GM21786 (cell line): Measurements from ENCODE around the gene GALNS.
"Not testable (repeated sequence)": the region's sequence is repeated elsewhere in the genome, so short reads cannot be mapped to it uniquely, and the experiment has no call there.

ENCODE experiments used
- ATAC-seq: cut with Tn5 transposase; IDR thresholded peaks from one replicate; pipeline ENCODE4 v1.9.1; 2021; ENCODE audit not compliant: unreplicated experiment

The GALNS gene

DNA sequence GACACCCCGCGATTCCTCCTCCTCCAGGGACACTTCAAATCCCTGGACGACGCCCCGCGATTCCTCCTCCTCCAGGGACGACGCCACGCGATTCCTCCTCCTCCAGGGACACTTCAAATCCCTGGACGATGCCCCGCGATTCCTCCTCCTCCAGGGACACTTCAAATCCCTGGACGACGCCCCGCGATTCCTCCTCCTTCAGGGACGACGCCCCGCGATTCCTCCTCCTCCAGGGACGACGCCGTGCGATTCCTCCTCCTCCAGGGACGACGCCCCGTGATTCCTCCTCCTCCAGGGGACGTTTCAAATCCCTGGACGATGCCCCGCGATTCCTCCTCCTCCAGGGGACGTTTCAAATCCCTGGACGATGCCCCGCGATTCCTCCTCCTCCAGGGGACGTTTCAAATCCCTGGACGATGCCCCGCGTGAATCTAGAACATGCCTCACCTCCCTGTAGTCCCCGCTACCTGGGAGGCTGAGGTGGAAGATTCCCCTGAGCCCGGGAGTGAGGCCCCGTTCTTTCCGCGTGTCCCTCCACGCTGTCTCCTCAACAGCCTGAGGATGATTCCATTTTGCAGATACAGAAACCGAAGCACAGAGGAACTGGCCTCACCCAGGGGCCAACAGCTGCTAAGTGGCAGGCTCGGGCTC, 33.1 kb upstream of the GALNS start:
- ATAC-seq = not testable (repeated sequence)

DNA sequence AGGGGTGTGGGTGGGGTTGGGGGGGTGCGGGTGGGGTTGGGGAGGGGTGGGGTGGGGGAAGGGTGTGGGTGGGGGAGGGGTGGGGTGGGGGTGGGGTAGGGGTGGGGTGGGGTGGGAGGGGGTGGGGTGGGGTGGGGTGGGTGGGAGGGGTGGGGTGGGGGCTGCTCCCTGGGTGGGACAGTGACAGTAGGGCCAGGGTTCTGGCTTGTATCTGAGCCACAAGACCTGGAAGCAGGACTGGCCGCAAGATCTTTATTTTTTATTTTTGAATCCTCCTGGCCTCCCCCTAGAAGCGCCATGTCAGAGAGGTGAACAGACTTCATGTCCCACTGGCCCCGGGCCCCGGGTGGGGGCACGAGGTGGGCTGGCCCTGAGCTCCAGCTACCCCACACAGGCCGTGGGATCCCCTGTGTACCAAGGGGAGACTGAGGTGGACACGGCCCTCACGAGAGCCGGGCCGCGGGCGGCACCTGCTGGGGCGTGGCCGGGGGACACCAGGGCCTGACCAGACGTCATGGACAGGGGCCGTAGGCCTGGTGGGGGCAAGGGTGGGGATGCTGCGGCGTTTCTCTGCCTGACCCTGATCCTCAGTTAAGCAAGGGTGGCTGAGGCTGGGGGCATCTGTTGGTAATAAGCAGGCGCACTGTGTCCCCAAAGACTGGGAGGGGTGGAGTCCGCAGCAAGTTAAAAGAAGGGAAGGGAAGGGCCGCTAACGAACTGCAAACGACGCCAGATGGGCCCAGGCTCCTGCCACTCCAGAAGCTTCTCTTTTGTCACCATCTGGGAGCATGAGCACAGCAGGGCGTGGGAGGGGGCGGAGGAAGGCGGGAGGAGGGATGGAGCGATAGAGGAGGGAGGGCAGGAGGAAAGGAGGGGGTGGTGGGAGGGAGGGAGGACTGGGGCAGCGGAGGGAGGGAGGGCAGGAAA, 32.0 kb upstream of the GALNS start:
- ATAC-seq = no peak

DNA sequence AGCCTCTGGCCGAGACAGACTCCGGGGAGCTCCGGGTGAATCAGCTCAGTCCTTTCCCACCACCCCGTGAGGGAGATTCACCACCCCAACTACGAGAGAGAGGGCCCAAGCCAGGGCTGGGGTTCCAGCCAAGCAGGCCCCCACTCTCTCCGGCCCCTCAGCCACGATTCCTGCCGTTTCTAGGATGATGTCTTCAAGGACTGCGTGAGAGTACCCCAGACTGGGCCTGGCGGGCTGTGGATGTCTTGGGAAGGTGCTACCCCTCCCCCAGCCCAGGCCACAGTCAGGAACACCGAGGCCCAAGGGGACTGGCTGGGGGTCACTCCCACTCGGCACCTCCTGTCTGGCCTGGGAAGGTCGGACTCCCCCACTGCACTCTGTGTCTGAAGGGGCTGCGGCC, 31.3 kb upstream of the GALNS start:
- no peak for ATAC-seq

DNA sequence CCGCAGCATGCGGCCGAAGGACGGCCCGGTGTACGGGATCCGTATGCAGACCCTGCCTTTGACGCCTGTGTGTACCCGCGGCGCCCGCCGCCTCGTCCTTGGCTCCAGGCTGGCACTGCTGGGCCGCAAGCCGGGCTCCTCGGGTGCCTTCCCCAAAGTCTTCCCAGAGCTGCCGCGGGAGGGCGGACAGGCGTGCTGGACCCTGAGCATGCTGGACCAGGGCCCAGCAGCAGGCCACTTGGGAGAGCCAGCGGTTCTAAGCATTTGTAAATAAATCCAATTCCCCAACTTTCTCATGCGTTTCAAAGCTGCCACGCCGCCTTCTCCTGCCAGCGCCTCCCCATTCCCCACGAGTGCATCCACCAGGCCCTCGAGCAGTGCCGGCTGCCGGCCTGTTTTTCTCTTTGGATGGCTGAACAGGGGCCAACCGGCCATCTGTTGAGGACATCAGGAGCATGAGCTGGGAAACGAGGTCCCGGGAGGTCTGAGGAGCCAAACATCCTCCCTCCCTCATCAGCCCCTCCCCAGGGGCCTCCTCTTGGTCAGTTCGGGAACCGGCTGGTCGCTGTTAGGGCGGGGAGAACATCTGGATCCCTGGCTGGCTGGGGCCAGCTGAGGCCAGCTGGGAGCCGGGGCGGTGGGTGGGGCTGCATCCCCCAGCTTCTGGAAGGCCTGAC, 30.2 kb upstream of the GALNS start:
- ATAC-seq = no peak

DNA sequence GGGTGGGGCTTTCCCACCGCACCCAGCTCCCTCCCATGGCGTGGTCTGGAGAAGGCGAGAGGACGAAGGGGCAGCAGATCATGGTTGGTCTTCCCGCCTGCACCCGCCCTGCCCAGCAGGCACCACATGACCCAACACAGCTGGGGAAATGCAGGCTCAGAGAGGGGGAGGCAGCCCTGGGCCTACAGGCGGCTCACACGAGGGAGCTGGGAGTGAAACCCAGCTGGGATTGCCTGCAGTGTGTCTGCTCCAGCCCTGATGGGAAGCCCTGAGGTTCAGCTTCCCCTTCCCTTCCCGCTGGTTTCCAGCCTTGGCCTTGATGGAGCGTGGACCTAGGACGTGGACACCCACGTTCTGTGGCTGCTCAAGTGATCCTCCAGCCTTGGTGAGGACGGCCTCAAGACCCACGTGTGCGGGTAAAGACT, 29.7 kb upstream of the GALNS start:
- no peak for ATAC-seq

DNA sequence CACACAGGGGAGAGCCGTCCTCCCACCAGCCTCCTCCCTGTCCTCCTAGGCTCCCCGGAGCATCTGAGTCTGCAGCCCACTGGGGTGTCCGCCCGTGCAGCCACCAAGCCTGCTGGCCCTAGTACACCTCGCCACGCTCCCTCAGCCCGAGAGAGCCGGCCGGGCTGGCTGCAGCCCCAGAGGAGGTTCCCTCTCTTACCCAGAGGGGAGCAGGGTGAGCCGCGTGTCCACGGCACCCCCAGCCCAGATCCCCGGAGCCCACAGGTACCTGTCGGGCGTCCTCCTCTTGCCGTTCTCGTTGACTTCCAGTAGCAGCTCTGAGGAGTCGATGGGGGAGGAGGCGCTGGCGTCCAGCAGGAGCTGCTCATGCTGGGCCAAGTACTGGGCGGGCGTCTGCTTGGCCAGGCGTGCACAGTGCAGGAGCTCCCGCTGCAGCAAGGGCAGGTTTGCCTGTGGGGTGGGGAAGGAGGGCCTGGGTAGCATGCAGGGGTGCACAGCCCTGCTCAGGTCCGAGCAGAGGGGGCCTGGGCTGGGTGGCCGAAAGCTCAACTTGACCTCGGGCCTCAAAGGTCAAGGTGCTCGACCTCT, 29.0 kb upstream of the GALNS start:
- ATAC-seq = no peak

DNA sequence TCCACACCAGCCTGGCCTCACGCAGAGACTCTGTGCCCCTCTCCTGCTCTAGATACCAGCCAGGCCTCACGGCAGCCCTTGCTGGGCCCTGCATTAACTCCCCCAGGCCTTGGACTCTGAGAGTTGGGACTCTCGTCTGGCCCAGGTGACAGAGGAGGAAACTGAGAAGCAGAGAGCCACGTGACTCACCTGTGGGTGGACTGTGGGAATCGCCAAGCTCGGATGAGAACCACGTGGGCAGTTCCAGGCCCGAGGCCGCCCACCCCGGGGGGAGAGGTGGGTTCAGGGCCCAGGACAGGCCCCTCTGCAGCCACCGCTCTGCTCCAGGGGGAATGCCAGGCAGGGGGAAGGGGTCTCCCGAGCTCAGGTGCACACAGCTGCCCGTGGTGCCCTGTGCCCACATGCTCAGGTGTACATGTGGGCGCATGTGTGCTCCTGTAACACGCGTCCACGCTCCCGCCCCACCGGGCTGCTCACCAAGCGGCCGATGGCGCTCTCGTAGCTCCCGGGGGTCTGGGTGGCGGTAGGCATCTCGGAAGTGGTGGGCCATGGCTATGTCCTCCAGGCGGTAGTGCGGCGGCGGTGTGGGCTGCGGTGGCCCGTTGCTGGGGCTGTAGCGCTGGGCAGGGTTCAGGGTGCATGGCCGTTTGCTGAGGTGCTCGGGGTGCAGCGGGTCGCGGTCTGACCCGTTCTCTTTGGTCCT, 28.0 kb upstream of the GALNS start:
- ATAC-seq = no peak

DNA sequence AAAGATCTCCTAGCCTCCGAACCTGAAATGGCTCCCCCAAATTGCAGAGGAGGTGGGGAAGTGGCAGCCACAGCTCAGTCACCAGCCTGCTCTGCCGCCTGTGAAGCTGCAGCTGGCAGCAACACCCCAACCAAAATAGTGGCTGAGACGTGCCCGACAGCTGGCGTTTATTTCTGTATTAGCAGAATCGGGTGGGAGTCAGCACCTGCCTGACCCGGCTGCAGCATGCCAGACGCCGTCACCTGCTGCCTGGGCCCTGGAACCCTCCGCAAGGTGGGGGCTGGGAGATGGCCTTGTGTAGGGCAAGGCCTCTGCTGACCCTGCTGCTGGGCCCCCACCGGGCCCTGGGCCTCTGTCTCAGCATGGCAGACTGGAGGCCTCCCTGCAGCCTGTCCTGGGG, 27.2 kb upstream of the GALNS start:
- ATAC-seq = no peak

DNA sequence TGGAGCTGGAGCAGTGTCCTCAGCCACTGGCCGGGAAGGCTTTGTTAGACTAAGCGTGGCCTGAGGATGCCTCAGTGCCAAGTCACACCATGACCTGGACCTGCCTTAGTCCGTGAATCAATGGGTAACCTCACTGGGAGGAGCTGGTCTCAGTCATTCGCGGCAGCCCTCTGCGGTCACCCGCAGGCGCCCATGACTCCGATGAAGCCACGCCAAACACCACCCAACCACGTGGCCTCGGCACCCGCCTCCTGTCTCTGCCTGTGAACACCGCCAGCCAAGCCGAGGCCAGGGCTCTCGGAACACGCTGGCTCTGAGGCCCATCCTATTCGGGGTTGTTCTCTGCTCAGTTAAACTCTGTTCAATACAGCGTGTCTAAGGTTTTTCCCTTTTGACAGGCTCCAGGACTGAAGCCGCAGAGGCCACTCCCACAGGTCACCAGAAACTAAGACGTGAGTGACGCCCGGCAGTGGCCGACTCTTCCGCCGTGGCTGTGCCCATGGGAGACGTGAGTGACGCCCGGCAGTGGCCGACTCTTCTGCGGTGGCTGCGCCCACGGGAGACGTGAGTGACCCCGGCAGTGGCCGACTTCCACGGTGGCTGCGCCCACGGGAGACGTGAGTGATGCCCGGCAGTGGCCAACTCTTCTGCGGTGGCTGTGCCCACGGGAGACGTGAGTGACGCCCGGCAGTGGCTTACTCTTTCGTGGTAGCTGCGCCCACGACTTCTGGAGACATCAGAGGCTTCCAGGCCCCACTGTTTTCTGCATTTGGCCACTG, 26.6 kb upstream of the GALNS start:
- no peak for ATAC-seq

DNA sequence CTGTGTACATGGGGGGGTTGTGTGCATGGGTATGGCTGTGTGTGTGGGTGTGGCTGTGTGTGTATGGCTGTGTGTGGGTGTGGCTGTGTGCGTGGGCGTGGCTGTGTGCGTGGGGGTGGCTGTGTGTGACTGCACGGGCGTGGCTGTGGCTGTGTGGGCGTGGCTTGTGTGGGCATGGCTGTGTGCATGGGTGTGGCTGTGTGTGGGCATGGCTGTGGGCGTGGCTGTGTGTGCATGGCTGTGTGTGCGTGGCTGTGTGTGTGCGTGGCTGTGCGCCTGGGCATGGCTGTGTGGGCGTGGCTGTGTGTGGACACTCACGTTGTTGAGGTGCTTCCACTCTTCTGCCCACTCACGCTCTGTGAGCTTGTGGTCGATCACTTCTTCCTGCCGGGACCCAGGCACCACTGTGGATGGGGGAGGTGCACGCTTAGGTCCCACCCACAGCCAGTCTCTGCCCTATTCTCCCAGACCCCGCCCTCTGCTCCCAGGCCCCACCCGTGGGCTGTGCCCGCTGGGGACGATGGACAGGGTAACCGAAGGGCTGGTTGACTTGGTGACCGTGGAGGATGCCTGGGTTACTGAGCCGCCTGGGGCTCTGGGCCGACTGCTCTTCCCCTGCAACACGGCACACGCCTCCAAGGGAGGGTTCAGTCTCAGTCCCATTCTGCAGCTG, 25.7 kb upstream of the GALNS start:
- no peak for ATAC-seq

DNA sequence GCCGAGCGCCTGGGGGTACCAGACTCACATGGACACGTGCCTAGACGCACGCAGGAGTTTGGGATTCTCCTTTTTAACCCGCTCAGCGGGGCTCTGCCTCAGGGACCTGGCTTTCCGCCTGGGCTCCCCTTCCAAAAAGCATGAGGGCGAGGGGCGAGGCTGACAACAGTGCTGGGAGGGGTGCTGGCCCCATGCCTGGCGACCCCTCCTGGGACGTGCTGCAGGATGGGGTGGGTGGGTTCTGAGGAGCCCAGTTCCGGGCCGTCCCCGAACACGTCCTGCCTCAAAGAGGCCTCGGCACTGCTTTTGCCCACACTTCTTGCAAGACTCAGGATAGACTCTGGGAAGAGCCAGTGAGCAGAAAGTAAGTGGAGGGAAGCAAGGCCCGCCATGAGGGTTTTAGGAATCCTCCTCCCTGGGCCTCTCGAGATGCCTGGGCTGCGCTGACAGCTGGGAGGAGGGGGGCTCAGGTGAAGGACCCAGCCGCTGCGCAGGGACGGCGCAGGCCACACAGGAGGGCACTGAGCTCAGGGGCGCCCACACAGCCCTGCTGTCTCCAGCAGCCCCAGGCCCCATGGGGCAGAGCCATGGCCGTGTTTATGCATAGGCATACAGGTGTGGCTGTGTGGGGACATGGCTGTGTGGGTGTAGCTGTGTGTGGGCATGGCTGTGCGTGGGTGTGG, 25.1 kb upstream of the GALNS start:
- ATAC-seq = no peak

DNA sequence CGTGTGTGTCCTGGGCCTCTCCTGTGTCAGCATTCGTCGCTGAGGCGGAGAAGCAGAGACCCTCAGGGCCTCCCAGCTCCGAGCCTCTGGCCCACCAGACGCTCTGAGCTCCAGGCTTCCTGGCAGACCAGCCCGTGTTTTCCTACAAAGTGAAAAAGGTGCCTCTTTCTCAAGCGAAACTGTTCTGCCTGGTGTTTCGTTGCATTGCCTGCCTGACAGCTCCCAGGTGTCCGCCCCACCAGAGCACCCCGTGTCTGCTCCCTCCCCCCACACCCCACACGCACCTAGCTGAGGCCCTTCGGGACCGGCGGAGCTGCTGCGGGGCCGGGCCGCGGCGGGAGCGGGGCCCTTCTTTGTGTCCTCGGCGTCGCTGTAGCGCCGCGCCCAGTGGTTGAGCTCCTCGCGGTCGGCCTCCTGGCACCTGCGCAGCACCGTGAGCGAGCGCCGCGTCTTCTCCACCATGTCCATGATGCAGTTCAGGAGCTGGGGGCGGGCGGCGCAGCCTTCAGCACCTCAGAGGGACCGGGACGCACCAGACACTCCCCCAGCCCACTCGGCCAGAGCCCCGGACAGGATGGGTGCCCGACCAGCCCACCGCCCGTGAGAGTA, 24.4 kb upstream of the GALNS start:
- no peak for ATAC-seq

DNA sequence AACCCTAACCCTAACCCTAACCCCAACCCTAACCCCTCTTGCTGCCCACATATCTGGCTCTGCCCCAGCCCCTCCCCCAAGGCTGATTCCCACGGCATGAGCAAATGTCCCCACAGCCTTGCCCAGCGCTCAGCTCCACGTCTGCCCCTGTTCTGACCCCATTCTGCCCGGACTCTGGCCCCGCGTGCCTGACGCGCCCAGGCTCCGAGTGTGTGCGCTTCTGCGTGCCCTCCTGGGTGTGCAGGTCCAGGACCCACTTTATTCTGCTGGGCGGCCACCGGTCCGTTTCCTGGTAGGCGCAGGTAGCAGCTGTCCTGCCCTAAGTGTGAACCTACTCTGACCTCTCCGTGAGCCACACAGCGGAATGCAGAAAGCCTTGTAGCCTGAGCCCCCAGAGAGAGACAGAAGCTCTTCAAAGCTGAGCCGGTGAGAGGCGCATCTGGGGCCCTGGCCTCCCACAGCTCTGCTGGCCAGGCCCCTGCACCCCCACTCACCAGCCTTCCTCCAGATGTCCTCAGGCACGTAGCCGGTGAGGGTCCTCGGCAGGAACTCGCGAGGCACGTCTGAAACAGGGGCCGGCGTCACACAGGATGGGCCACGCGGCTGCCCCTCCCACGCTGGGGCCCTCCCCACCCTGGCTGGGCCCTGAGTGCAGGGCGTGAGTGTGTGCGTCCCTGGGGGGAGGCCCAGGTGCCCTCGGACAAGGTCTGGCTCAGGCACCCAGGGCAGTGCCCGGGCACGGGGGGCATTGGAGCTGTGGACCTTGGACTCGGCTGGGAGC, 23.7 kb upstream of the GALNS start:
- no peak for ATAC-seq

DNA sequence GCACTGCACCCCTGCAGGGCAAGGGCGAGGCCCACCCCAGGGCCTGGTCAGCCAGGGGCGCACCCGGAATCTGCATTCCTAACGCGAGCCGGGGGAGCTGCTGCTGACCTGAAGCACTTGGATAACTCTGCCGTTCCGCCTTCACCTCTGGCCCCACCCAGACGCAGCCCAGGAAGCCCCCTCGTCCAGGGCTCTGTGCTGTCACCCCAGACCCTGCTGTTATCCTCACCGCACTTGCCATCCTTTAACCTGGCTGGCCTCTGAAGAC, 23.0 kb upstream of the GALNS start:
- no peak for ATAC-seq

DNA sequence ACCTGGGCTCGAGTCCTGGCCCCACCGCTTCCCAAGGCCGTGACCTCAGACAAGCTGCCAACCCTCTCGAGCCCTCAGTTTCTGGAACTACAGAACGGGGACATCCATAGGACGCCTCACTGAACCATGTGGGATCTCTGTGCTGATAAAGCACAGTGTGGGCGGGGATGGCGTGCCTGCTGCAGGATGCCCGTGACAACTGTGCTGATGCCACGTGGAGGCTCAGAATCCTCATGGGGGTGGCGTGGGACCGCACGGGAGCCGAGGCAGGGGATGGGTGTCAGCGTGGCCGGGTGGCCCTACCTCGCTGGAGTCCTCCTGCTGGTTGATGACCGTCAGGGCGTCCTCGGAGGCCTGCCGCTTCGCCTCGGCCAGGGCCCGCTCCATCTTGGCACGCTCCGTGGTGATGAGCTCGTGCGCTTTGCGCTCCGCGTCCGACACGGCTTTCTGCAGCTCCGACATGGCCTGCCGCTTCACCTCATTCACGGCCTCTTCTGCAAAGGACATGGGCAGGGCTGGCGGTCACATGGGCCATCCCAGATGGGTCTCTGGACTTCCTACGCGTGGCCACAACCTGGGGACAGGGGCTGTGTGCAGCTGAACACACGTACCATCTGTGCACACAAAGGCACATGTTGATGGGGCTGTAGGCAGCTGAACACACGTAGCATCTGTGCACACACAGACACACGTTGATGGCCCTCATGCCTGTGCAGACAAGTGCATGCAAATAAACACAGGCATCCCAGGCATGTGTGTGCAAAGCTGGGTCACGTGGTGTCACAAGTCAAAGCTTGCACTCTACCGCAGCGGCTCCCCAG, 22.4 kb upstream of the GALNS start:
- no peak for ATAC-seq

DNA sequence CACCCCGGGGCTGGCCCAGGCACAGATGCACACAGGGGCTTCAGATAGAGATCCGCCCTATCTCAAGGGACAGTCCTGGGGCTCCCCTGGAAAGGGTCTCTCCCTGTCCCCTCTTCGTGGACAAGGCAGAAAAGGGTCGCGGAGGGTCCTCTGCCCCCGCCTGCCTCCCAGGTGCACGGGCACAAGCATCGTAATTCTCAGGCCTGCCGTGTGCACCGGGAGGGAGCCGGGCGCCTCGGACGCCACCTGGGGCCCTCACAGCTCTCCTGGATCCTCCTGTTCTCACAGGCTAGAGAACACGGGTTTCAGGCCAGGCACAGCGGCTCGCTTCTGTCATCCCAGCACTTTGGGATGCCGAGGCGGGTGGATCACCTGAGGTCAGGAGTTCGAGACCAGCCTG, 21.6 kb upstream of the GALNS start:
- no peak for ATAC-seq

DNA sequence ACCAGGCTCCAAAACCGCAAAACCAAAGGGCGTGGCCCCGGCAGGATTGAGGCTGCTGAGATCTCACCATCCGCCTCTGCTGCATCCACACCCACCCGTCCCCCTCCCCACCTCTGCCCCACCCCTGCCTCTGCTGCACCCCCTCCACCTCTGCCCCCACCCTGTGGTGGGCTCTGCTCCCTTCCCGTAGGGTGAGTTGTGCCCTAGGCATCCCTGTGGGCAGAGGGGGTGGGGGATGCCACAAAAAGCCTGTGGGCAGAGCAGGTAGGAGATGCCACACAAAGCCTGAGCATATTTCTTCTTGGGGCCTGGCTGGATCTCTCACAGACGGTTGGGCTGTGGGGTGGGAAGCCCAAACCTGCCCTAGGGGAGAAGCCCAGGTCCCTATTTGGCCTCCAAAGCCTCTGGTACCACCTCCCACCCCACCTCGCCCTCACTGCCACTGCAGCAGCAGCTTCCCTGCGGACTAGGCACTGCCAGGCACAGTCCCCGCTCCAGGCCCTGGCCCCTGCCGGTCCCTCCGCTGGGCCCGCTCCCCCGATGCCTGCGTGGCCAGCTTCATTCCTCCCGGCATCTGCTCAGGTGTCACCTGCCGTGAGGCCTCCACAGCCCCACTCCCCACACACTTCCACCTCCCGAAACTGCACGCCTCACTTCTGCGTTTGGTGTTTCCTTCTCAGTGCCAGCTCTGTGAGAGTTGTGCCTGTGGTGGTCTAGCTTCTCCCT, 21.0 kb upstream of the GALNS start:
- no peak for ATAC-seq
